Muscle layer of colon (tissue), 2 donors: Measurements from ENCODE around the gene PTPN2.

Source experiments
- H3K27ac ChIP-seq: one replicate; pipeline ENCODE4 v1.7.0; 2013; ENCODE audit warnings: low read depth, mild to moderate bottlenecking, low read length, moderate library complexity
- H3K27me3 ChIP-seq, 2 donors: one replicate each; pipeline ENCODE4 v1.7.0; 2013; ENCODE audit warnings: low read length in 2 of 2, mild to moderate bottlenecking in 2 of 2; ENCODE audit not compliant: insufficient read depth in 2 of 2, control insufficient read depth in 1 of 2
- H3K36me3 ChIP-seq: one replicate; pipeline ENCODE4 v1.7.0; 2013; ENCODE audit warnings: mild to moderate bottlenecking, low read length; ENCODE audit not compliant: insufficient read depth
- H3K4me1 ChIP-seq: one replicate; pipeline ENCODE4 v1.7.0; 2013; ENCODE audit warnings: mild to moderate bottlenecking, low read length; ENCODE audit not compliant: insufficient read depth
- H3K4me3 ChIP-seq, 2 donors: one replicate each; pipeline ENCODE4 v1.7.0; 2013; ENCODE audit warnings: low read length in 2 of 2, low read depth in 1 of 2, mild to moderate bottlenecking in 1 of 2, moderate library complexity in 1 of 2
- H3K9ac ChIP-seq: one replicate; pipeline ENCODE4 v1.7.0; 2013; ENCODE audit warnings: low read length
- H3K9me3 ChIP-seq: one replicate; pipeline ENCODE4 v1.7.0; 2013; ENCODE audit warnings: mild to moderate bottlenecking, low read length
- donor health status: abdominal sarcoma.
- donor health status: Adenocarcinoma of cecum.

PTPN2 gene

GRCh38 chr18:12883684-12884405, at the start of gene PTPN2:
Gene PTPN2 (minus strand): TSS chr18:12884237. CDS start chr18:12884141, 96 bp downstream.
- Histone ChIP-seq H3K9me3 (no peaks in the 10 kb centered on the region), H3K27me3 (no peaks in the 10 kb centered on the region), H3K27ac (peak within 1 kb of the TSS; percentile 92), H3K36me3 (no peaks in the 10 kb centered on the region), H3K4me1 (peaks cover 16% of the 10 kb centered on the region), H3K9ac (peak within 1 kb of the TSS; percentile 81), H3K4me3 (peak within 1 kb of the TSS; percentile 78 to 88)

GRCh38 chr18:12933327-12933726, 49.3 kb upstream of the PTPN2 start:
- Histone ChIP-seq H3K4me1 (no peaks in the 10 kb centered on the region), H3K36me3 (no peaks in the 10 kb centered on the region), H3K9me3 (no peaks in the 10 kb centered on the region), H3K4me3 (no peak overlapping the region), H3K27me3 (no peaks in the 10 kb centered on the region), H3K27ac (no peak overlapping the region), H3K9ac (no peak overlapping the region)

GRCh38 chr18:12930908-12931307, 46.9 kb upstream of the PTPN2 start:
- no peaks in the 10 kb centered on the region for H3K36me3 ChIP-seq
- no peaks in the 10 kb centered on the region for H3K9me3 ChIP-seq
- H3K4me3 ChIP-seq = no peak overlapping the region
- no peak overlapping the region for H3K9ac ChIP-seq
- no peak overlapping the region for H3K27ac ChIP-seq
- no peaks in the 10 kb centered on the region for H3K27me3 ChIP-seq
- H3K4me1 ChIP-seq = no peaks in the 10 kb centered on the region

- Histone ChIP-seq H3K27ac (no peak overlapping the region), H3K4me3 (no peak overlapping the region), H3K9ac (no peak overlapping the region), H3K36me3 (no peaks in the 10 kb centered on the region), H3K9me3 (no peaks in the 10 kb centered on the region), H3K27me3 (no peaks in the 10 kb centered on the region), H3K4me1 (no peaks in the 10 kb centered on the region)
Measured at GRCh38 chr18:12930376-12930775, 46.3 kb upstream of the PTPN2 start.

- H3K4me1 ChIP-seq = no peaks in the 10 kb centered on the region
- no peaks in the 10 kb centered on the region for H3K36me3 ChIP-seq
- no peak overlapping the region for H3K9ac ChIP-seq
- H3K27me3 ChIP-seq = no peaks in the 10 kb centered on the region
- H3K27ac ChIP-seq = no peak overlapping the region
- H3K9me3 ChIP-seq = no peaks in the 10 kb centered on the region
- H3K4me3 ChIP-seq = no peak overlapping the region
Measured at GRCh38 chr18:12929477-12930083, 45.5 kb upstream of the PTPN2 start.

GRCh38 chr18:12928641-12929040, 44.6 kb upstream of the PTPN2 start:
- no peak overlapping the region for H3K4me3 ChIP-seq
- H3K9ac ChIP-seq = no peak overlapping the region
- H3K4me1 ChIP-seq = no peaks in the 10 kb centered on the region
- H3K27ac ChIP-seq = no peak overlapping the region
- H3K27me3 ChIP-seq = no peaks in the 10 kb centered on the region
- H3K9me3 ChIP-seq = no peaks in the 10 kb centered on the region
- H3K36me3 ChIP-seq = no peaks in the 10 kb centered on the region

GRCh38 chr18:12928206-12928605, 44.2 kb upstream of the PTPN2 start:
- no peaks in the 10 kb centered on the region for H3K36me3 ChIP-seq
- no peak overlapping the region for H3K4me3 ChIP-seq
- H3K9ac ChIP-seq = no peak overlapping the region
- no peaks in the 10 kb centered on the region for H3K9me3 ChIP-seq
- no peaks in the 10 kb centered on the region for H3K27me3 ChIP-seq
- H3K27ac ChIP-seq = no peak overlapping the region
- H3K4me1 ChIP-seq = no peaks in the 10 kb centered on the region

GRCh38 chr18:12924616-12925015, 40.6 kb upstream of the PTPN2 start:
- H3K36me3 ChIP-seq = no peaks in the 10 kb centered on the region
- no peak overlapping the region for H3K27ac ChIP-seq
- no peak overlapping the region for H3K9ac ChIP-seq
- H3K4me3 ChIP-seq = no peak overlapping the region
- H3K27me3 ChIP-seq = no peaks in the 10 kb centered on the region
- no peaks in the 10 kb centered on the region for H3K9me3 ChIP-seq
- no peaks in the 10 kb centered on the region for H3K4me1 ChIP-seq

- H3K27me3 ChIP-seq = no peaks in the 10 kb centered on the region
- H3K27ac ChIP-seq = no peak overlapping the region
- H3K9ac ChIP-seq = no peak overlapping the region
- H3K4me1 ChIP-seq = no peaks in the 10 kb centered on the region
- no peak overlapping the region for H3K4me3 ChIP-seq
- H3K9me3 ChIP-seq = no peaks in the 10 kb centered on the region
- H3K36me3 ChIP-seq = no peaks in the 10 kb centered on the region
Measured at GRCh38 chr18:12922266-12922665, 38.2 kb upstream of the PTPN2 start.

GRCh38 chr18:12921178-12921577, 37.1 kb upstream of the PTPN2 start:
- Histone ChIP-seq H3K4me1 (no peaks in the 10 kb centered on the region), H3K36me3 (no peaks in the 10 kb centered on the region), H3K27me3 (no peaks in the 10 kb centered on the region), H3K9me3 (no peaks in the 10 kb centered on the region), H3K27ac (no peak overlapping the region), H3K9ac (no peak overlapping the region), H3K4me3 (no peak overlapping the region)

- Histone ChIP-seq H3K9ac (no peak overlapping the region), H3K9me3 (no peaks in the 10 kb centered on the region), H3K4me3 (peak overlapping the region in 1 of 2 donors; percentile 50), H3K36me3 (no peaks in the 10 kb centered on the region), H3K27ac (no peak overlapping the region), H3K27me3 (peaks cover 0 to 24% of the 10 kb centered on the region in 2 donors), H3K4me1 (no peaks in the 10 kb centered on the region)
Measured at GRCh38 chr18:12911929-12912703, 28.1 kb upstream of the PTPN2 start.
